PC-3 (cell line): ENCODE data around the gene CAMTA1.

Experiments used
- CTCF ChIP-seq: fragments of 300-600 bp; sonication (generic); conservative IDR thresholded peaks from 2 replicates; pipeline ENCODE4 v1.5.1; 2017; ENCODE audit warnings: antibody characterized with exemption, low read depth, mild to moderate bottlenecking, low read length
- EZH2 ChIP-seq: fragments of 300-600 bp; sonication (generic); IDR thresholded peaks from one replicate; pipeline ENCODE4 v1.6.1; 2017; ENCODE audit warnings: antibody characterized with exemption, mild to moderate bottlenecking, low read length; ENCODE audit not compliant: unreplicated experiment
- EZH2phosphoT487 ChIP-seq: fragments of 300-600 bp; sonication (generic); IDR thresholded peaks from 2 replicates; pipeline ENCODE4 v1.6.1; 2018; ENCODE audit warnings: mild to moderate bottlenecking, antibody characterized with exemption, low read length, borderline replicate concordance

- TF ChIP-seq CTCF (no peak), EZH2 (no peak), EZH2phosphoT487 (no peak)
These were observed 447.9 kb downstream of the CAMTA1 start for GRCh38 chr1:7233237-7233540.
